Suprapubic skin (tissue), 4 donors: ENCODE results near the gene MAP7D1.

Experiments
- EP300 ChIP-seq: sonication (generic); formaldehyde crosslinking; IDR thresholded peaks from one replicate; pipeline ENCODE4 v1.6.1; 2017; ENCODE audit warnings: antibody characterized with exemption
- POLR2A ChIP-seq, 2 donors: fragments of 450-650 bp; IDR thresholded peaks; one replicate each; pipeline ENCODE4 v1.6.1; 2017; ENCODE audit warnings: antibody characterized with exemption in 2 of 2, mild to moderate bottlenecking in 2 of 2, moderate library complexity in 2 of 2
- POLR2AphosphoS5 ChIP-seq, 3 donors: sonication (generic); formaldehyde crosslinking; IDR thresholded peaks; one replicate each; pipeline ENCODE4 v1.6.1; 2017; ENCODE audit warnings: antibody characterized with exemption in 3 of 3
- TF ChIP-seq, protein P1 (sequence below), 2 donors: fragments of 200-600 bp in 1 of 2; fragments of 450-650 bp in 1 of 2; sonication (generic) in 1 of 2; IDR thresholded peaks; one replicate each; pipeline ENCODE4 v1.5.1; 2016 to 2019; ENCODE audit warnings: antibody characterized with exemption in 2 of 2, mild to moderate bottlenecking in 1 of 2, moderate library complexity in 1 of 2

DNA sequence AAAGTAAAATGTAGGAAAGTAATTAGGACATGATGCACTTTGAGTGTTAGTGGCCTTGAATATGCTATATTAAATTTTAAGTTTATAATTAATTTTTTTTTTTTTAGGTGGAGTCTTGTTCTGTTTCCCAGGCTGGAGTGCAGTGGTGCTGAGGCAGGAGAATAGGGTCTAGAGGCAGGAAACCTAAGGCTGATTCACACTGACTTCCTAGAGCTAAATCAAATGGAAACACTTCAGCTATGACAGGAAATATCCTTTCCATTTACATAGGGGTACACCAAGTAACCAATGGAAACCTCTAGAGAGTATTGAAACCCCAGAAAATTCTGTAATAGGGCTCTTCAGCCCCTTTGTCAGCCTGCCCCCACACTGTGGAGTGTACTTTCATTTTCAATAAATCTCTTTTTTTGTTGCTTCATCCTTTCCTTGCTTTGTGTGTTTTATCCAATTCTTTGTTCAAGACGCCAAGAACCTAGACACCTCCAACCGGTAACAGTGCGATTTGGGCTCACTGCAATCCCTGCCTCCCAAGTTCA lies 50.4 kb downstream of the MAP7D1 start:
- no peak for TF ChIP-seq POLR2AphosphoS5 (IDR thresholded peaks at IDR 0.05)
- TF ChIP-seq, protein P1, sequence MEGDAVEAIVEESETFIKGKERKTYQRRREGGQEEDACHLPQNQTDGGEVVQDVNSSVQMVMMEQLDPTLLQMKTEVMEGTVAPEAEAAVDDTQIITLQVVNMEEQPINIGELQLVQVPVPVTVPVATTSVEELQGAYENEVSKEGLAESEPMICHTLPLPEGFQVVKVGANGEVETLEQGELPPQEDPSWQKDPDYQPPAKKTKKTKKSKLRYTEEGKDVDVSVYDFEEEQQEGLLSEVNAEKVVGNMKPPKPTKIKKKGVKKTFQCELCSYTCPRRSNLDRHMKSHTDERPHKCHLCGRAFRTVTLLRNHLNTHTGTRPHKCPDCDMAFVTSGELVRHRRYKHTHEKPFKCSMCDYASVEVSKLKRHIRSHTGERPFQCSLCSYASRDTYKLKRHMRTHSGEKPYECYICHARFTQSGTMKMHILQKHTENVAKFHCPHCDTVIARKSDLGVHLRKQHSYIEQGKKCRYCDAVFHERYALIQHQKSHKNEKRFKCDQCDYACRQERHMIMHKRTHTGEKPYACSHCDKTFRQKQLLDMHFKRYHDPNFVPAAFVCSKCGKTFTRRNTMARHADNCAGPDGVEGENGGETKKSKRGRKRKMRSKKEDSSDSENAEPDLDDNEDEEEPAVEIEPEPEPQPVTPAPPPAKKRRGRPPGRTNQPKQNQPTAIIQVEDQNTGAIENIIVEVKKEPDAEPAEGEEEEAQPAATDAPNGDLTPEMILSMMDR (IDR thresholded peaks at IDR 0.05) = no peak
- TF ChIP-seq EP300 = no peak
- no peak for TF ChIP-seq POLR2A (IDR thresholded peaks at IDR 0.05)
